OCI-LY1 (cell line): ENCODE data around the gene KIAA0232.

Experiments
- H2AFZ ChIP-seq: fragments of 200-600 bp; sonication (generic), shearing (Covaris generic); 2 replicates; pipeline ENCODE4 v1.6.0; 2014; ENCODE audit warnings: antibody characterized with exemption, mild to moderate bottlenecking, low read length
- H3F3A ChIP-seq: fragments of 200-600 bp; sonication (generic), shearing (Covaris generic); 2 replicates; pipeline ENCODE4 v1.6.0; 2014; ENCODE audit warnings: mild to moderate bottlenecking, antibody characterized with exemption, low read length, moderate library complexity; ENCODE audit not compliant: insufficient read depth
- H3K27ac ChIP-seq: fragments of 200-600 bp; sonication (generic); 2 replicates; pipeline ENCODE4 v1.5.1; 2014; ENCODE audit warnings: low read length, mixed run types, mild to moderate bottlenecking, low read depth; ENCODE audit not compliant: poor library complexity, severe bottlenecking
- H3K27me3 ChIP-seq: fragments of 200-600 bp; sonication (generic); 2 replicates; pipeline ENCODE4 v1.6.0; 2014; ENCODE audit warnings: antibody characterized with exemption, mild to moderate bottlenecking, low read length, moderate library complexity; ENCODE audit not compliant: insufficient read depth
- H3K36me3 ChIP-seq: fragments of 200-600 bp; sonication (generic); 2 replicates; pipeline ENCODE4 v1.6.1; 2014; ENCODE audit warnings: mild to moderate bottlenecking, antibody characterized with exemption, low read length, moderate library complexity, mixed read lengths; ENCODE audit not compliant: insufficient read depth
- H3K4me1 ChIP-seq: fragments of 200-600 bp; sonication (generic); 2 replicates; pipeline ENCODE4 v1.5.1; 2014; ENCODE audit warnings: mild to moderate bottlenecking, low read length, moderate library complexity; ENCODE audit not compliant: insufficient read depth, severe bottlenecking
- H3K4me2 ChIP-seq: fragments of 200-600 bp; sonication (generic), shearing (Covaris generic); 2 replicates; pipeline ENCODE4 v1.6.1; 2014; ENCODE audit warnings: low read length
- H3K4me3 ChIP-seq: fragments of 200-600 bp; sonication (generic); 2 replicates; pipeline ENCODE4 v1.5.1; 2014; ENCODE audit warnings: low read length, low read depth, mild to moderate bottlenecking, mixed read lengths; ENCODE audit not compliant: poor library complexity, severe bottlenecking
- H3K79me2 ChIP-seq: fragments of 200-600 bp; shearing (Covaris generic); 2 replicates; pipeline ENCODE4 v1.6.1; 2016; ENCODE audit warnings: mixed run types, low read length, mixed read lengths; ENCODE audit not compliant: insufficient read depth
- H3K9ac ChIP-seq: fragments of 200-600 bp; sonication (generic), shearing (Covaris generic); 2 replicates; pipeline ENCODE4 v1.6.1; 2014; ENCODE audit warnings: mild to moderate bottlenecking, low read length, mixed read lengths
- H3K9me2 ChIP-seq: fragments of 200-600 bp; sonication (generic), shearing (Covaris generic); 2 replicates; pipeline ENCODE4 v1.6.1; 2014; ENCODE audit warnings: low read depth, mild to moderate bottlenecking, low read length, mixed read lengths
- H3K9me3 ChIP-seq: fragments of 200-600 bp; shearing (Covaris generic); 2 replicates; pipeline ENCODE4 v1.6.1; 2014; ENCODE audit warnings: low read length, mixed read lengths
- H4K20me1 ChIP-seq: fragments of 200-600 bp; sonication (generic), shearing (Covaris generic); 2 replicates; pipeline ENCODE4 v1.6.0; 2016; ENCODE audit warnings: mild to moderate bottlenecking, low read length; ENCODE audit not compliant: insufficient read depth
- EZH2 ChIP-seq: fragments of 200-600 bp; sonication (generic), shearing (Covaris generic); IDR thresholded peaks from 2 replicates; pipeline ENCODE4 v1.8.0; 2017; ENCODE audit warnings: borderline replicate concordance, mixed run types, mild to moderate bottlenecking, antibody characterized with exemption, low read length, moderate library complexity, mixed read lengths
- TF ChIP-seq, protein P1 (sequence below): fragments of 200-600 bp; sonication (generic), shearing (Covaris generic); IDR thresholded peaks from 2 replicates; pipeline ENCODE4 v1.5.1; 2017; ENCODE audit warnings: mild to moderate bottlenecking, antibody characterized with exemption, low read length, moderate library complexity, mixed read lengths

The KIAA0232 gene

DNA sequence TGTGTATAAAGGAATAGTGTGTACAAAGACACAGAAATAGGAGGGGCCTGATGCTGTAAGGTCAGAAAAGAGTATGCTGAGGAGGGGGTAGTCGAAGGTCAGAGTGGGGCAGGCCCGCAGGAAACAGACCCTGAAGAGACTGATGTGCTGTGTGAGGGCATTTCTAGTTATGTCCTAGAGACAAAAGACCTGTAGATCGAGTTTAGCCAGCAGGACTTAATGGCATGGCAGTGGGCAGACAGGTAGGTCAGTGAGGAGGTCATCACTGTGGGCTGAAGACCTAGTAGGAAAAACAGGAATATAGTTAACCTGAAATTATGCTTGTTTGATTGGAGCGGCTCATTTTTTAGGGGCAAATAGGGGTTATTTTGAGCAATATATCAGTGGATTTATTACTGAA is 57.1 kb downstream of the KIAA0232 start:
- no peaks in the 10 kb centered on the region for H3K9me3 ChIP-seq
- no peak for TF ChIP-seq EZH2
- TF ChIP-seq, protein P1, sequence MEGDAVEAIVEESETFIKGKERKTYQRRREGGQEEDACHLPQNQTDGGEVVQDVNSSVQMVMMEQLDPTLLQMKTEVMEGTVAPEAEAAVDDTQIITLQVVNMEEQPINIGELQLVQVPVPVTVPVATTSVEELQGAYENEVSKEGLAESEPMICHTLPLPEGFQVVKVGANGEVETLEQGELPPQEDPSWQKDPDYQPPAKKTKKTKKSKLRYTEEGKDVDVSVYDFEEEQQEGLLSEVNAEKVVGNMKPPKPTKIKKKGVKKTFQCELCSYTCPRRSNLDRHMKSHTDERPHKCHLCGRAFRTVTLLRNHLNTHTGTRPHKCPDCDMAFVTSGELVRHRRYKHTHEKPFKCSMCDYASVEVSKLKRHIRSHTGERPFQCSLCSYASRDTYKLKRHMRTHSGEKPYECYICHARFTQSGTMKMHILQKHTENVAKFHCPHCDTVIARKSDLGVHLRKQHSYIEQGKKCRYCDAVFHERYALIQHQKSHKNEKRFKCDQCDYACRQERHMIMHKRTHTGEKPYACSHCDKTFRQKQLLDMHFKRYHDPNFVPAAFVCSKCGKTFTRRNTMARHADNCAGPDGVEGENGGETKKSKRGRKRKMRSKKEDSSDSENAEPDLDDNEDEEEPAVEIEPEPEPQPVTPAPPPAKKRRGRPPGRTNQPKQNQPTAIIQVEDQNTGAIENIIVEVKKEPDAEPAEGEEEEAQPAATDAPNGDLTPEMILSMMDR: no peak
- no peak overlapping the region for H2AFZ ChIP-seq
- H4K20me1 ChIP-seq: no peaks in the 10 kb centered on the region
- no peak overlapping the region for H3K4me2 ChIP-seq
- H3K27me3 ChIP-seq: no peaks in the 10 kb centered on the region
- no peaks in the 10 kb centered on the region for H3K79me2 ChIP-seq
- no peaks in the 10 kb centered on the region for H3K4me1 ChIP-seq
- no peaks in the 10 kb centered on the region for H3K9me2 ChIP-seq
- no peaks in the 10 kb centered on the region for H3F3A ChIP-seq
- H3K36me3 ChIP-seq: peaks cover 4% of the 10 kb centered on the region
- H3K4me3 ChIP-seq: no peak overlapping the region
- H3K27ac ChIP-seq: no peak overlapping the region
- H3K9ac ChIP-seq: no peak overlapping the region

DNA sequence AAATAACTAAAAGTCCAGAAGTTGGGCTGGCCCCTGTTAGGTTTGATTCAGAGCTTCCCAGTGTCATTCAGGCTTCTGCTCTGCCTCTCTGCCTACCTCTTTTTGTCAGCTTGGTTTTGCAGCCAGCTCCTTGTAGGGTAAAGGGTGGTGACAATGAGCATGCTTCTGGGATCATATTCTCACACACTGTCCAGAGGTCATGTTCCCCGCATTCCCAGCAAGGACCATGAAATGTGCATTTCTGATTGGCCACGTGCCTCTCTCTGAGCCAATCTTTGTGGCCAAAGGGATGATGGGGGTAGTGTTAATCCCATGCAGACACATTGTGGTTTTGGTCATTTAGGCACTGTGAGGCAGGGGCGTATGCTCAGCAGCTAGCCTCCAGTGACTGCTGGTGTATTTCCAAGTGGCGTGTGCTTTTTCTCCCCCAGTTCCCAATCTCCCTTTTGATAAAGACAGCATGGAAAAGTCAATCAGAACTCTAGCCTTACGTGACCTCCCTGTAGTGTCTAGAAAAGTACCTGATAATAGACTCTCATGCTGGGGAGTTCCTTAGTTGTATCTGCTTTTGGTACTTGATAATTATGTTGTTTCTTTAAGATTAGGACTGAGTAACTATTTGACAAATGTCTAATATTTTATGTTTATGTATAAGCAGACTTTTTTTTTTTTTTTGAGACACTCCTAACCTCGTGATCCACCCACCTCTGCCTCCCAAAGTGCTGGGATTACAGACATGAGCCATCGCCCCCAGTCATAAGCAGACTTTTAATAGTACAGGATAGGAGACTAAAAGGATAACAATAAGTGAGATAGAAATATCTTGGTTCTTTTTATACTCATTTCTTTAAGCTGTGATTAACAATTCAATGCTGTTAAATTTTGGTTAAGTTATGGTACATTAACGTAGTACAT is 57.8 kb downstream of the KIAA0232 start:
- Histone ChIP-seq H3K4me3 (no peak overlapping the region), H3K9me3 (no peaks in the 10 kb centered on the region), H3K4me1 (no peaks in the 10 kb centered on the region), H3K9me2 (no peaks in the 10 kb centered on the region), H2AFZ (no peak overlapping the region), H3K79me2 (no peaks in the 10 kb centered on the region), H3K4me2 (no peak overlapping the region), H3K36me3 (no peaks in the 10 kb centered on the region; the same call in 1 of the 2 replicates), H3K27ac (no peak overlapping the region), H3F3A (no peaks in the 10 kb centered on the region), H4K20me1 (no peaks in the 10 kb centered on the region), H3K27me3 (no peaks in the 10 kb centered on the region), H3K9ac (no peak overlapping the region)
- TF ChIP-seq, protein P1: no peak
- TF ChIP-seq EZH2: no peak

DNA sequence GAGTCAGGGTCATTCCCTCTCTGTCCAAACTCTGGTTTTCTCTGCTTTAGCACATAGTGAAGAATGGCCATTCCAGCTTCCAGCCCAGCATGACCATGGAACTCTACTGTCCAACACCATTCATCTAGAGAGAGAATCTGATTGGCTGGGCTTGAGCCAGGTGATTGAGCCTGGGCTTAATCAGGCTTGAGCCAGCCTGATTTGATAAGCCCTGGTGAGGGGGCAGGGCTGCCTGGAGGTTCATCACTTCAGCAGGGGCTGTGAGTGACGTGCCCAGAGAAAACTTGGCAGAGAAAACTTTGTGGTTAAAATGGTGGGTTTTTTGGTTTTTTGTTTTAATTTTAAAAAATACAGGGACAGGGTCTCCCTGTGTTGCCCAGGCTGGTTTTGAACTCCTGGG is 62.5 kb downstream of the KIAA0232 start:
- no peaks in the 10 kb centered on the region for H3K79me2 ChIP-seq
- no peaks in the 10 kb centered on the region for H3F3A ChIP-seq
- no peak overlapping the region for H3K9ac ChIP-seq
- no peaks in the 10 kb centered on the region for H3K27me3 ChIP-seq
- no peak overlapping the region for H3K4me2 ChIP-seq
- TF ChIP-seq, protein P1: no peak
- TF ChIP-seq EZH2: no peak
- H4K20me1 ChIP-seq: no peaks in the 10 kb centered on the region
- H3K27ac ChIP-seq: no peak overlapping the region
- H3K4me1 ChIP-seq: no peaks in the 10 kb centered on the region
- H2AFZ ChIP-seq: no peak overlapping the region
- H3K36me3 ChIP-seq: no peaks in the 10 kb centered on the region; the same call in 1 of the 2 replicates
- no peaks in the 10 kb centered on the region for H3K9me3 ChIP-seq
- H3K4me3 ChIP-seq: no peak overlapping the region
- no peaks in the 10 kb centered on the region for H3K9me2 ChIP-seq
